Prostate gland (tissue), 2 donors: ENCODE results near the gene PPP4R3B.

Experiments
- CTCF ChIP-seq, 4 experiments: fragments of 200-600 bp in 2 of 4; fragments of 450-650 bp in 2 of 4; sonication (generic) in 2 of 4; IDR thresholded peaks; 1 replicate in 3 of 4; 2 replicates in 1 of 4; pipeline ENCODE4 v1.5.1; 2016 to 2019; ENCODE audit warnings: antibody characterized with exemption in 4 of 4, mild to moderate bottlenecking in 2 of 4, moderate library complexity in 2 of 4
- POLR2A ChIP-seq: fragments of 450-650 bp; IDR thresholded peaks from one replicate; pipeline ENCODE4 v1.6.1; 2016; ENCODE audit warnings: antibody characterized with exemption, mild to moderate bottlenecking
- POLR2AphosphoS5 ChIP-seq: sonication (generic); formaldehyde crosslinking; IDR thresholded peaks from one replicate; pipeline ENCODE4 v1.6.1; 2017; ENCODE audit warnings: antibody characterized with exemption

DNA sequence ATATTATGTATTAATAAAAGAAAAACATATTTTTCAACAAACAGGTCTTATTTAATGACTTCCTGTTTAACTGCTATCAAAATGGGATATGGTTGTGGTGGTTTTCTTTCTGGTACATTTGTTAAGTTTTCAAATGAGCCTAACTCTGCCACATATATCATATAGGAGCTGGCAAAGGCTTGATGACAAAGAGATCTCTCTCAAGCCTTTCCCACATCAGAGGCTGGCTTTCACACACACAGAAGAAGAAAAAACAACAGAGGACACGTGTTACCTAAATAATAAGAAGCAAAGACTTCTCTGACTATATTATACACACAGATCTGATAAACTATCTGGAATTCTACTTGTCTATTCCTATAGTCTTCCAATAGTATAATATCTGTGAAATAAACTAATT is 51.8 kb downstream of the PPP4R3B start:
- TF ChIP-seq CTCF (IDR thresholded peaks at IDR 0.05): no peak
- TF ChIP-seq POLR2A: no peak
- no peak for TF ChIP-seq POLR2AphosphoS5
